Measurements from ENCODE around the gene SYCP2. TPM values are rescaled to one million over a fixed set of nuclear protein-coding genes. Genes with fewer than 3 reads are reported as not detected.

Gene SYCP2
- total and polyA plus RNA-seq, 12 donors: 0.28 to 2.7 (median 1.1) TPM

DNA sequence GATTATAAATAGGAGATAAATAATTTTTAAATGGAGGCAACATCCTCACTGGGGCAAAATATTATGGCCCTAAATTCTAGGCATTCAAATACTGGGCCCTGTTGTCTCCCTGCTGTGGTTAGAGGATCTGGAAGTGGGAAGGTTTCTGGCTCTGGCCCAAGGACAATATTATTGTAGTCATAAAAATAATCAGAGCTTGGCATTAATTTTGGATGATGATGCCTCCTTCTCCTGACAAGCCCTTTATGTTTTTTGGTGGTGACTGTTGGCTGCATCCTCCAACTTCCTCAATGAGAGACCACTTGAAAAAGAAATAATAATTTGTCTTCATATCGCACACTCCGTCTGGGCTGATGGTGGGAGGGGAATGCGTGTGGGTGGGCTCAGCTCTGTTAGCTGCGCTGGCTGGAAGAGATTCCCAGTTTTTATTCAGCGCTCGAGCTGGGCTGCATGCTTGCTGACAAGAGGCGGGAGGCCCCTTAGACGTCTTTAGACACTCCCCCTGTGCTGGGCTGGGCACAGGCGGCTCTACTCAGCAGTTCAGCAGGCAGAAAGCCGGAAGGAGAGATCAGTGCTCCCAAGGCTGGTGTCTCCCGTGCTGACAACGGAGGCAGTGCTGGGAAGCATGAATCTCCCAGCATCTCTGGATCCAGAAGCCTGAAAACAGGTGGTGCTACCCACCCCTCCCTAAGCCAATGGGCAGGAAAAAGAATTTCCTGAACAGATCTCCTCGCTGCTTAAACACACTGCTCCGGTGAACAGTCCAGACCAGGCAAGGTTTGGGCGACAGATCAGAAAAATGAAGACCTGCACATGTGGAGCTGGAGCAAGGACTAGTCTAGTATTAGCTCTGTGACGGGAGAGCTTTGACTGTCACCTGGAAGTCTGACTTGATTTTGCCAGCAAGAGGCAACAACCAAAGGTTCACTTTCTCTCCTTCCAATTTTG, 97.7 kb downstream of the SYCP2 start:
- Histone ChIP-seq H3K9me3 (replicated peaks in 1 of 3) (no peaks in the 10 kb centered on the region), H3K4me1 (replicated peaks in 1 of 2) (peaks cover 0 to 10% of the 10 kb centered on the region in 2 donors), H3K4me3 (no peak overlapping the region), H3K36me3 (replicated peaks in 1 of 2) (no peaks in the 10 kb centered on the region), H3K27me3 (peaks cover 5% of the 10 kb centered on the region), H3K27ac (peak overlapping the region in 1 of 5 donors; percentile 60)
- TF ChIP-seq POLR2A (IDR thresholded peaks at IDR 0.05): no peak
- TF ChIP-seq, protein P1, sequence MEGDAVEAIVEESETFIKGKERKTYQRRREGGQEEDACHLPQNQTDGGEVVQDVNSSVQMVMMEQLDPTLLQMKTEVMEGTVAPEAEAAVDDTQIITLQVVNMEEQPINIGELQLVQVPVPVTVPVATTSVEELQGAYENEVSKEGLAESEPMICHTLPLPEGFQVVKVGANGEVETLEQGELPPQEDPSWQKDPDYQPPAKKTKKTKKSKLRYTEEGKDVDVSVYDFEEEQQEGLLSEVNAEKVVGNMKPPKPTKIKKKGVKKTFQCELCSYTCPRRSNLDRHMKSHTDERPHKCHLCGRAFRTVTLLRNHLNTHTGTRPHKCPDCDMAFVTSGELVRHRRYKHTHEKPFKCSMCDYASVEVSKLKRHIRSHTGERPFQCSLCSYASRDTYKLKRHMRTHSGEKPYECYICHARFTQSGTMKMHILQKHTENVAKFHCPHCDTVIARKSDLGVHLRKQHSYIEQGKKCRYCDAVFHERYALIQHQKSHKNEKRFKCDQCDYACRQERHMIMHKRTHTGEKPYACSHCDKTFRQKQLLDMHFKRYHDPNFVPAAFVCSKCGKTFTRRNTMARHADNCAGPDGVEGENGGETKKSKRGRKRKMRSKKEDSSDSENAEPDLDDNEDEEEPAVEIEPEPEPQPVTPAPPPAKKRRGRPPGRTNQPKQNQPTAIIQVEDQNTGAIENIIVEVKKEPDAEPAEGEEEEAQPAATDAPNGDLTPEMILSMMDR (IDR thresholded peaks at IDR 0.05): no peak
- intact Hi-C loops (cut with DNase I): no loop called here
- peak in 6 of 7 donors; percentile 21 to 67 (median 36) for DNase-seq
- WGBS, 4 donors: 5 to 6% (median 6%) methylated on average over 15 to 16 of the region's 16 CpGs

DNA sequence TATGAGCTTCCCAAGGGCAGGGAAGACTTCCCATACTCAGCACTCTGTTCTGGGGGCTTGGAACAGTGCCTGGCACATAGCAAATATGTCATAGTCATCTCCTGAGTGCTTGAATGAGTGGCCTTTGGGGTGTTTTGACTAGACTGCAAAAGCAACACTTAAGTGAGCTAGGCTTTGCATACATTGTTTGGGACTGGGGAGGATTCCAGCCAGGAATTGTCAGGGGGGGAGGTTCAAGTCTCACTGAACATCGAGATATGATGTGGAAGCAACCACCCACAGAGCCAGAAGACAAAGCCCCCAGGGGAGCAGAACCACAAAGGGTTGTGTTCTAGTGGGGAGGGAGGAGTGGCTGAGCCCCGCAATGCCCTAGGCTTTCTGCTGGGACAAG, 98.4 kb downstream of the SYCP2 start:
- no peak for TF ChIP-seq POLR2A (IDR thresholded peaks at IDR 0.05)
- TF ChIP-seq, protein P1 (IDR thresholded peaks at IDR 0.05): no peak
- no peak for DNase-seq
- intact Hi-C loops (cut with DNase I): no loop called here
- Histone ChIP-seq H3K27me3 (peaks cover 5% of the 10 kb centered on the region), H3K4me3 (no peak overlapping the region), H3K9me3 (replicated peaks in 1 of 3) (no peaks in the 10 kb centered on the region), H3K27ac (no peak overlapping the region), H3K4me1 (replicated peaks in 1 of 2) (peaks cover 0 to 10% of the 10 kb centered on the region in 2 donors), H3K36me3 (replicated peaks in 1 of 2) (no peaks in the 10 kb centered on the region)
- 42 to 66% (median 48%) methylated on average over 2 of the region's 2 CpGs for WGBS, 4 donors

DNA sequence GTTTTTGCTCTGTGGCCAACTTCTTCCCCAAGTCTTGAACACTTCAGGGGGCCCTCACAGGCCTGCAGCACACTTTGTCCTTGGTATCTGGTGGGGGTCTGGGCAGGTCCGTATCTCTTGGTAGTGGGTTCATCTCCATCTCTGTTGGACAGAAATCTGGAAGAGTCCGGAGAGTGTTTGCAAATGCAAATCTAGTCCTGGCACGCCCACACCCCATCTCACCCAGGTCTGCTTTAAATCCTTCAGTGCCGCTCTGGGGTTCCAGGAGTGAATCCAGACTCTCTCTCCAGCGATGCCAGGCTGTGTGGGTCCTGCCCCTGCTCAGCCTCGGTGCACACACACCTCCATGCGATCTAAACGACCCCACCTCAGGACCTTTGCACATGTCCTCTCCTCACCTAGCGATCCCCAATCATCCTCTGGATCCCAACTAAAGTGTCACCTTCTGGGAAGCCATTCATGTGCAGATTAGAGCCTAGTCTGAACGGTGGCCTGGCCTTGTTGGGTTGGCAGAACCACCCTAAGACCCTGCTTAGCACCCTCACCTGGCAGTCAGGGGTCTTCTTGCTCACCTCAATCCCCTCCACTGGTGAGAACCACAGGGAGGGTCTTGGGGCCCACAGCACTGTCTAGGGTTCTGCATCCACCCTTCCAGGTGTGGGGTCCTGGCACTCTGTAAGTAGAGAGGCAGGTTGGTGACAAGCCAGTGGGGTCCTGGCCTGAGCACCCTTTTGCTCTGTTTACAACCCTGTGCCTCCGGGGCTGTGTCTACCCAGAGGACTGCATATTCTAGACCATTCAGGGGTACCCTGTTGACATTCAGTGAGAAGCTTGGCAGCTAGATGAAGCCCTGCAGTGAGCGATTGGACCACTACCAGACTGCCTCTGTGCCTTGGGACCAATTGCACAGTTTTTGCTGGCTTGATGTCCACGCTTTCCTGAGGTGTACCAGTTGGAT, 100.8 kb downstream of the SYCP2 start:
- Histone ChIP-seq H3K27ac (no peak overlapping the region), H3K4me1 (replicated peaks in 1 of 2) (peaks cover 0 to 10% of the 10 kb centered on the region in 2 donors), H3K9me3 (replicated peaks in 1 of 3) (no peaks in the 10 kb centered on the region), H3K36me3 (replicated peaks in 1 of 2) (no peaks in the 10 kb centered on the region), H3K4me3 (no peak overlapping the region), H3K27me3 (no peaks in the 10 kb centered on the region)
- DNase-seq: no peak
- no peak for TF ChIP-seq POLR2A (IDR thresholded peaks at IDR 0.05)
- TF ChIP-seq, protein P1 (IDR thresholded peaks at IDR 0.05): no peak
- 63 to 86% (median 85%) methylated on average over 4 to 13 of the region's 13 CpGs for WGBS, 4 donors
- intact Hi-C loops (cut with DNase I): no loop called here

DNA sequence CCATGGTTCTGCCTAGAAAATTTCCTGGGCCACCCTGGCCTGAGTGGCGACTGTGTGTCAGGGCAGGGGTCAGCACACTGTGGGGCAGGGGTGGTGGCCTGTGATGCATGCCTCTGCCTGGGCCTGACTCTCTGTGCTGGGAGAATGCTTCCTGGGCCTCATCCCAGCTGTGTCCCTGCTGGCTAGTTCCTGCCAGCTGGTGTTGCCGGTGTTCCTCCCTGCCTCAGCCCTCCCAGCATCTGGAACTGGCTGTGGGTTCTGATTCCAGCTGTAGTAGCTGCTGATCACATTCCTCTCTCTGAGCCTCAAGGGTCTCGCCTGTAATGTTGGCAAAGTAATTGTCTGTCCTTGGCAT, 101.5 kb downstream of the SYCP2 start:
- no peaks in the 10 kb centered on the region for H3K27me3 ChIP-seq
- intact Hi-C loops (cut with DNase I): no loop called here
- H3K27ac ChIP-seq: no peak overlapping the region
- DNase-seq: no peak
- no peaks in the 10 kb centered on the region for H3K36me3 ChIP-seq (replicated peaks in 1 of 2)
- H3K4me1 ChIP-seq (replicated peaks in 1 of 2): peaks cover 0 to 10% of the 10 kb centered on the region in 2 donors
- no peaks in the 10 kb centered on the region for H3K9me3 ChIP-seq (replicated peaks in 1 of 3)
- no peak overlapping the region for H3K4me3 ChIP-seq
- TF ChIP-seq POLR2A (IDR thresholded peaks at IDR 0.05): no peak
- TF ChIP-seq, protein P1 (IDR thresholded peaks at IDR 0.05): no peak
- 49 to 87% (median 60%) methylated on average over 2 to 3 of the region's 3 CpGs for WGBS, 4 donors

All from adrenal gland (tissue), 12 donors.